ENCODE measurements around the gene MARCHF9.

- TF ChIP-seq GATA2 (IDR thresholded peaks at IDR 0.05; ENCODE audit: low read depth, low read length) (no peak), GATA3 (IDR thresholded peaks at IDR 0.05; ENCODE audit: low read depth, low read length) (no peak)
Observed at GRCh38 chr12:57807285-57807684, 52.4 kb downstream of the MARCHF9 start.
